GM15510 (cell line): ENCODE measurements around the gene LETMD1.

Source experiments
- POLR2A ChIP-seq: IDR thresholded peaks from 3 replicates; pipeline ENCODE4 v1.6.1; 2011; ENCODE audit warnings: borderline replicate concordance; ENCODE audit not compliant: insufficient read length; ENCODE audit errors: extremely low read depth

LETMD1 gene

DNA sequence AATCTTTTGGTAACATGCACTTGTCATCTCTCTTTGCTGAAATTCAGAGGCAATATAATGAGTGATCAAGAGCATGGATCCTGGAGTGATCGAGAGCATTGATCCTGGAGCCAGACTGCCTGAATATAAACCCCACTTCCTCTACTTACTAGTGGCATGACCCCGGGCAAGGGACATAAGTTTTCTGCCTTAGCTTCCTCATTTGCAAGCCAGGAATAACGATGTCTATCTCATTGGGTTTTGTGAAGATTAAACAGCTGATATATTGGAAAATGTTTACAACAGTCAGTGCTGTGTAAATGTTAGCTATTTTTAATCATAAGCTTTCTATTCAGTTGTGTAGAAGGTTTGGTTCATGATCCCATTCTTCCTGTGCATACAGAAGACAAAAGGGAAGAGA, 37.6 kb downstream of the LETMD1 start:
- no peak for TF ChIP-seq POLR2A

DNA sequence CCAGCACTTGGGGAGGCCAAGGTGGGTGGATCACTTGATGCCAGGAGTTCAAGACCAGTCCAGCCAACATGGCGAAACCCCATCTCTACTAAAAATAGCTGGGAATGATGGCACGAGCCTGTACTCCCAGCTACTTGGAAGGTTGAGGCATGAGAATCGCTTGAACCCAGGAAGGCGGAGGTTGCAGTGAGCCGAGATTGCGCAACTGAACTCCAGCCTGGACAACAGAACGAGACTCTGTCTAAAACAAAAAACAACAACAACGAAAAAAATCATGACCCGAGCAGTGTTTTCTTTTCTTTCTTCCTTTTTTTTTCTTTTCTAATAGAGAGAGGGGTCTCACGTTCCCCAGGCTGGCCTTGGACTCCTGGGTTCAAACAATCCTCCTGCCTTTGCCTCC, 38.8 kb downstream of the LETMD1 start:
- TF ChIP-seq POLR2A: no peak

DNA sequence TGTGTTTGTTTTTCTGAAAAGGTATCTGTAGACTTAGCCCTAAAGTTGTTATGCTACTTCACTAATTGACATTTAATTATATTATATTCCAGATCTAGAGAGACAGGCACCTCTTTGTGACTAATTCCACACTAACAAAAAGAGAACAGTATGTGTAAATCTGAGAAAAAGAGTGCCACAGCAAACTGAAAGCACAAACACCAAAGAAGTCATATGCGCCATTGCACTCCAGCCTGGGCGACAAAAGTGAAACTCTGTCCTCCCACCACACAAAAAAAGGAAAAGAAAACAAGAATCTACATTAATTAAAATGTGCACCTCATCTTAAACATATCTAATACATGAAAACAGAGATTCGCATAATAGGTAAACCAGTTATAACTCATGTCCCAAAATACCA, 39.7 kb downstream of the LETMD1 start:
- no peak for TF ChIP-seq POLR2A

DNA sequence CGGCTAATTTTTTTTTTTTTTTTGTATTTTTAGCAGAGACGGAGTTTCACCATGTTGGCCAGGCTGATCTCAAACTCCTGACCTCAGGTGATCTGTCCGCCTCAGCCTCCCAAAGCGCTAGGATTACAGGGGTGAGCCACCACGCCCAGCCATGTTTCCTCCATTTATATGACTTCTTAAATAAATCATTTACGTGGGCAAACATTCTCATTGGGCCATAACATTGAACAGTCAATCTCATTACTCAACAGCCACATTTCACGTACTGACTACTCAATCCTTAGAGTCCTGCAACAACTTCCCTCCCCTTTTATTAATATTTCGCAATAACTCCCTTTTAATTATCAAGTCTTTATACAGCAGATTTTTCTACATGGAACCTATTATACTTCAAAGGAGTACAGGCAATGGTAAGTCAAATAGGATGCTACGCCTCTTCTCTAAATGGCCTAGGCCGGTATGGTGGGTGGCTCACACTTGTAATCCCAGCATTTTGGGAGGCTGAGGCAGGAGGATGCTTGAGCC, 42.6 kb downstream of the LETMD1 start:
- no peak for TF ChIP-seq POLR2A

DNA sequence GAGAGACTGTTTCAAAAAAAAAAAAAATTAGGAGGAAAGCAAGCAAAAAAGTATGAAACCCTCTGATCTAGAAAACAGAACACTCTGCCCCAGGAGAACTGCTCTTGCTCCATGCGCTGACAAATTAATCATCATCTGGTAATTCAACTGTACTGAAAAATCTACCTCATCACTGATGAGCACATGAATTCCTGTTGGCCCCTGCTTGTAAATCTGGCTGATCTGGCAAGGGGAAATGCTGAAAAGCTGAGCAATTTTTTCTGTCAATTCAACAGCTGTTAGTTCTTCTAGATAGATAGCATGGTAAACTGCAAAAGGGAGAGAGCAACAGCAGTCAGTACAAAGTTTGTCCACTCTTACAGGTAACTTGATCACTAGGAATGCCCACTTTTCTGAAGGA, 50.5 kb downstream of the LETMD1 start:
- no peak for TF ChIP-seq POLR2A

DNA sequence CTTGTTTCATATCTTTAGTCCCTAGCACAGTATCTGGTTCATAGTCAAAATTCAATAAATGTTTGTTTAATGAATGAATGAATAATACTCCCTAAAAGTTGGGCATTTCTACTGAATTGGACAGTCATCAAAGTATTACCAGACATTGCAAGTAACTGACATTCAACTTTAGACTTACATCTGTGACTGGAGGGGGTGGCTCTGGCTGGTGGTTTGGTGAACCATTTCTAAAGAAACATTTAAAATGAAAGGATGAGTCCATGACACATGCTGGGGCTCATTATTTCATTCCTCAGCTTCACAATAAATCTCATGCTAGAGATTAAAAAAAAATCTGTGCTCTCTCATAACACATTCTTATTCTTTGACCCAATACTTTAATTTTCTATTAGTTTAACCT, 55.9 kb downstream of the LETMD1 start:
- TF ChIP-seq POLR2A: no peak

DNA sequence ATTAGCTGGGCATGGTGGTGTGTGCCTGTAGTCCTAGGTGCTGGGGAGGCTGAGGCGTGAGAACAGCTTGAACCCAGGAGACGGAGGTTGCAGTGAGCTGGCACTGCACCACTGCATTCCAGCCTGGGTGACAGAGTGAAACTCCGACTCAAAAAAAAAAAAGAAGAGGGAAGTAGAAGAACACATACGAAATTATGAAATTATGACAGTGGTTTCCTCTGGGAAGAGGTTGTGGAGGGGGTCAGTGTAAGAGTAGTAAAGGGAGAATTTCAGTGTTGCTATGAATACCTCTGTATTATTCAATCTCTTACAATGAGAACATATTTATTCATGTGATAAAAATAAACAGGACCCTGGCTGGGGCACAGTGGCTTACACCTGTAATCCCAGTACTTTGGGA, 60.0 kb downstream of the LETMD1 start:
- TF ChIP-seq POLR2A: no peak
